Smooth muscle cell (in vitro differentiated cells): ENCODE data around the gene SPON1. TPM values are rescaled to one million over a fixed set of nuclear protein-coding genes. Genes with fewer than 3 reads are reported as not detected.
"Not testable (repeated sequence)": the region's sequence is repeated elsewhere in the genome, so short reads cannot be mapped to it uniquely, and the experiment has no call there.

Source experiments
- DNase-seq: peaks from one replicate; lab custom pipeline; 2025; ENCODE audit not compliant: unreplicated experiment; lab: John Stamatoyannopoulos, UW
- H2AFZ ChIP-seq: fragments of 200-600 bp; sonication (generic); 2 replicates; pipeline ENCODE4 v1.6.0; 2016; ENCODE audit warnings: antibody characterized with exemption, low read depth, mild to moderate bottlenecking
- H3F3A ChIP-seq: fragments of 200-600 bp; sonication (generic); 2 replicates; pipeline ENCODE4 v1.6.0; 2017; ENCODE audit warnings: antibody characterized with exemption, low read depth
- H3K27ac ChIP-seq: fragments of 200-600 bp; sonication (generic); 2 replicates; pipeline ENCODE4 v1.5.1; 2016; ENCODE audit warnings: low read depth, mild to moderate bottlenecking
- H3K27me3 ChIP-seq: fragments of 200-600 bp; sonication (generic); 2 replicates; pipeline ENCODE4 v1.6.1; 2016; ENCODE audit warnings: low read depth, mild to moderate bottlenecking
- H3K36me3 ChIP-seq: fragments of 200-600 bp; sonication (generic); 2 replicates; pipeline ENCODE4 v1.5.1; 2016; ENCODE audit warnings: low read depth
- H3K4me1 ChIP-seq: fragments of 200-600 bp; sonication (generic); 2 replicates; pipeline ENCODE4 v1.5.1; 2016; ENCODE audit warnings: low read depth
- H3K4me2 ChIP-seq: fragments of 200-600 bp; sonication (generic); 2 replicates; pipeline ENCODE4 v1.6.0; 2016; ENCODE audit warnings: mild to moderate bottlenecking
- H3K4me3 ChIP-seq: fragments of 200-600 bp; sonication (generic); 2 replicates; pipeline ENCODE4 v1.5.1; 2016; ENCODE audit warnings: mild to moderate bottlenecking
- H3K79me2 ChIP-seq: fragments of 200-600 bp; sonication (generic); 2 replicates; pipeline ENCODE4 v1.6.0; 2016; ENCODE audit warnings: low read depth, mild to moderate bottlenecking
- H3K9ac ChIP-seq: fragments of 200-600 bp; sonication (generic); 2 replicates; pipeline ENCODE4 v1.6.0; 2016; ENCODE audit warnings: low read depth
- H3K9me3 ChIP-seq: fragments of 200-600 bp; sonication (generic); replicated peaks from 2 replicates; pipeline ENCODE4 v1.5.1; 2016; ENCODE audit warnings: low read depth
- H4K20me1 ChIP-seq: fragments of 200-600 bp; sonication (generic); 2 replicates; pipeline ENCODE4 v1.6.0; 2016; ENCODE audit warnings: low read depth
- CTCF ChIP-seq: fragments of 200-600 bp; sonication (generic); IDR thresholded peaks from 2 replicates; pipeline ENCODE4 v1.5.1; 2017; ENCODE audit warnings: borderline replicate concordance, mild to moderate bottlenecking, antibody characterized with exemption; ENCODE audit not compliant: insufficient read depth, poor library complexity, severe bottlenecking
- WGBS: methylation state at CpG from one replicate; pipeline ENCODE4 v1.1.7; 2016; ENCODE audit warnings: low lambda C conversion rate; 5-methylcytosine and 5-hydroxymethylcytosine counted together
- polyA plus RNA-seq: library from polyadenylated mRNA; unstranded; fragments of >200 nt; fragmentation: Nextera tagmentation; extraction: Ambion mirVana; gene quantifications from 2 replicates; pipeline ENCODE4 v1.2.1, GENCODE V29; 2016
- total RNA-seq: library from RNA; depleted of rRNA; stranded (reverse); fragments of >200 nt; gene quantifications from 2 replicates; pipeline ENCODE4 v1.2.3, GENCODE V29; 2014

Gene SPON1
- total and polyA plus RNA-seq, 2 experiments from 2014 or later, result 38.0 to 40.6 TPM

GRCh38 chr11:13931356-13931755 lies 31.2 kb upstream of the SPON1 start:
- DNase-seq, result no peak
- no peaks in the 10 kb centered on the region for H4K20me1 ChIP-seq
- H3K4me2 ChIP-seq, result no peak overlapping the region
- H3K27me3 ChIP-seq, result peaks cover 34% of the 10 kb centered on the region
- no peaks in the 10 kb centered on the region for H3F3A ChIP-seq
- H2AFZ ChIP-seq, result no peak overlapping the region
- H3K4me3 ChIP-seq, result no peak overlapping the region
- no peak for TF ChIP-seq CTCF
- 96% methylated on average over 4 of the region's 4 CpGs for WGBS
- no peak overlapping the region for H3K9ac ChIP-seq
- H3K4me1 ChIP-seq, result no peaks in the 10 kb centered on the region
- no peak overlapping the region for H3K27ac ChIP-seq
- H3K9me3 ChIP-seq, result no peaks in the 10 kb centered on the region
- H3K36me3 ChIP-seq, result no peaks in the 10 kb centered on the region
- no peaks in the 10 kb centered on the region for H3K79me2 ChIP-seq

- not testable (repeated sequence) for H3K27me3 ChIP-seq, H3K27ac ChIP-seq, H4K20me1 ChIP-seq, DNase-seq, H3K79me2 ChIP-seq, H2AFZ ChIP-seq, H3K4me1 ChIP-seq, H3K9me3 ChIP-seq, H3K9ac ChIP-seq, H3K4me3 ChIP-seq, H3F3A ChIP-seq, H3K36me3 ChIP-seq, H3K4me2 ChIP-seq
- WGBS, result 93% methylated on average over 4 of the region's 4 CpGs
Measured at GRCh38 chr11:13937154-13937553, 25.4 kb upstream of the SPON1 start.

- not testable (repeated sequence) for H3K9ac ChIP-seq, H3K27me3 ChIP-seq
Measured at GRCh38 chr11:13938829-13939228, 23.7 kb upstream of the SPON1 start.

GRCh38 chr11:13939961-13940906 lies 22.3 kb upstream of the SPON1 start:
- Histone ChIP-seq H3K9ac (no peak overlapping the region), H3K4me1 (peaks cover 4% of the 10 kb centered on the region), H3K36me3 (no peaks in the 10 kb centered on the region), H3K9me3 (no peaks in the 10 kb centered on the region), H4K20me1 (no peaks in the 10 kb centered on the region), H3K4me3 (no peak overlapping the region), H3K27me3 (no peaks in the 10 kb centered on the region), H3F3A (peaks cover 6% of the 10 kb centered on the region), H3K79me2 (no peaks in the 10 kb centered on the region), H3K4me2 (no peak overlapping the region), H2AFZ (no peak overlapping the region), H3K27ac (no peak overlapping the region)
- TF ChIP-seq CTCF, result no peak
- no peak for DNase-seq
- 66% methylated on average over 8 of the region's 8 CpGs for WGBS

More at GRCh38 chr11:13938829-13939228, 23.7 kb upstream of the SPON1 start:
- 89% methylated on average over 9 of the region's 10 CpGs for WGBS
- H2AFZ ChIP-seq, H3K4me3 ChIP-seq, H3K9me3 ChIP-seq, H3K27ac ChIP-seq, H3K4me1 ChIP-seq, H4K20me1 ChIP-seq, H3K36me3 ChIP-seq, H3F3A ChIP-seq, H3K79me2 ChIP-seq, H3K4me2 ChIP-seq, DNase-seq: not testable (repeated sequence)
